Dermis microvascular lymphatic vessel endothelial cell (primary cell): ENCODE results near the gene AZU1. TPM values are rescaled to one million over a fixed set of nuclear protein-coding genes. Genes with fewer than 3 reads are reported as not detected.
"Not testable (repeated sequence)": the region's sequence is repeated elsewhere in the genome, so short reads cannot be mapped to it uniquely, and the experiment has no call there.

Experiments
- DNase-seq, 2 donors: peaks; one replicate each; pipeline versions ENCODE4 v3.0.0 to v3.0.0-alpha.2; 2010; ENCODE audit warnings: low read depth in 2 of 2
- total RNA-seq: library from RNA; depleted of rRNA; stranded (reverse); fragments of >200 nt; gene quantifications from 2 replicates; pipeline ENCODE4 v1.2.1, GENCODE V29; 2014

AZU1 gene
- total RNA-seq, 1 donor from 2014 or later = not detected

DNA sequence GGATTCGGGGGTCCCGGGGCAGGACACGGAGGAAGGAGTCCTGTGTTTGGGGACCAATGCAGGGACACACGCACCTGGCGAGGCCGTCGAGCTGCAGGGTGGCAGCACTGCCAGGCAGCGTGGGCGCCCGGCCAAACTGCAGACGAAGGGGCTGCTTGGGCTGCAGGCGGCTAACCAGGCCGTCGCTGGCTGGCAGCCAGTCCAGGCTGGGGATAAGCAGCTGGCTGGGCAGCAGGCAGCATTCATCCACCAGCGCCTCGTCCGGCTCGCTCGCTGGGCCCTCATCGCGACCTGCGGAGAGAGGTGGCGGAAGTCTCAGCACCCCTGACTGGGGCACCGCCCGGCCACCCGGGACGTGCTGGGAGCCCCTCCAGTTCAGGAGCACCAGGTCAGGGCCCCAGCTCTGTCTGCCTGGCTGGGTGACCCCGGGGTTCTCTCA lies 43.3 kb downstream of the AZU1 start:
- DNase-seq = no peak

DNA sequence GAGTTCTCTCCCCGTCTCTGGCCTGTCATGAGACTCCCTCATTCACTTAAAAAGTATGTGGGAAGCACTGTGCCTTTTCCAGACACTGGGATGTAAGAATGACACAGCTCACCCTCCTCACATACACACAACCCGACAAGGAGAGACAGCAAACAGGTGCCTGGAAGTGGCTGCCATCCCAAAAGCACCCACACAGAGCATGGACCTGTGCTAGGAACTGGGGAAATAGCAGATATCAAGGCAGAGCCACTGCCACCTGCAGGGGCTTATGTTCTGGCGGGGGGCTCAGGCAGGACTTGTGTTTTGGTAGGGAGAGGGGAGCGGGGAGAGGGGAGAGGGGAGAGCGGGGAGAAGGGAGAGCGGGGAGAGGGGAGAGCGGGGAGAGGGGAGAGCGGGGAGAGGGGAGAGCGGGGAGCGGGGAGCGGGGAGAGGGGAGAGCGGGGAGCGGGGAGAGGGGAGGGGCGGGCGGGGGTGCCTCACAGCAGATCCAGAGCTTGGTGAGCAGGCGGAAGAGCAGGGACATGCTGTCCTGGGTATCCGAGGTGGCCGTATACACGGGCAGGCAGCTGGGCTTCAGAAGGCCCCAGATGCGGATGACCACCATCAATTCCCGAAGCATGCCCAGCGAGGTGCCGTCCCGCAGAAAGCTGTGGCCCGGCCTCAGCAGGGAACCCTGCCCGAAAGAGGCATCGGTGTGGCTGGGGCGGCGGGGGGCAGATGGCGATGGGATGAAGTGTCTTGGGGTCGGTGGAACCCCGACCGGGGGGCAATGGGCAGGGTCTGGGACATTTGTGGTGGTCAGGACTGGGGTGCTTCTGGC lies 44.0 kb downstream of the AZU1 start:
- no peak for DNase-seq

DNA sequence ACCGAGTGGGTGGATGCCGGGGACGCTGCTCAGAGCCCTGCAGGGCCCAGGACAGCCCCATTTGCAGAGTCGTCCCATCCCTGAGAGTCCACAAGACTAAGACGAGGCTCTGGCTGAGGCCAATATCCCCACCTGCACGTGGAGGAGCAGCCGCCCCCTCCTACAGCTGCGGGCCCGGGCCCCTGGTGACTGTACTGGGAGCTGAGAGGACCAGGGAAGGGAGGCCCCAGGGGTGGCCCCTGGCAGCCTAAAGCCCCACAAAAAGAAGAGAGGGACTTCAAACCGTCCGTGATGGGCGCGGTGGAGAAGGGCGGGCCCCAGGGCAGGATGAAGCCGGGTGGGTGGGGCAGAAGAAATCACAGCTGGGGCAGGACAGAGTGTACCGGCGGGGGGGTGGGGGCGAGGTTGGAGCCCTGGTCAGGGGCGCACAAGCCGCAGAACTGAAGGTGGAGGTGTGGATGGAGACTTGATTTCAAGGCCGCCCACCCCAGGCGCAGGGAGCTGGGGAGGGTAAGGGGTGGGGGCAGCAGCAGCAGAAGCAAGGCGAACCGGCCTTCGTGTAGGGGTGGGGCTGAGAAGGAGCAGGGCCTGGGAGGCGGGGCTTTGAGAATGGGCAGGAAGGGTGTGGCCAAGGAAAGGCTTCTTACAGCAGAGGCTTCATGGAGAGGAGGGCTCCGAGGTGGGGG lies 44.8 kb downstream of the AZU1 start:
- peak in 1 of 2 donors; percentile 37 for DNase-seq

DNA sequence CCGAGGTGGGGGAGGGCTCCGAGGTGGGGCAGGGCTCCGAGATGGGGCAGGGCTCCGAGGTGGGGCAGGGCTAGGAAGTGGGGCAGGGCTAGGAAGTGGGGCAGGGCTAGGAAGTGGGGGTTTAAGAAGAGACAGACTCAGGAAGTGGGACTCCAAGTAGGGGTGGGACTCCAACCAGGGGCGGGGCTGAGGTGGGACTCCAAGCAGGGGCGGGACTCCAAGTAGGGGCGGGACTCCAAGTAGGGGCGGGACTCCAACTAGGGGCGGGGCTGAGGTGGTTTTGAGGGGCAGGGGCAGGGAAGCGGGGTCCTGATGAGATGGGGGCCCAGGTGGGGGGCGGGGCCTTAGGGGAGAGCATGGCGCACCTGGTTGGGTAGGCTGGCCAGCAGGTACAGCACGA lies 45.4 kb downstream of the AZU1 start:
- DNase-seq = peak in 1 of 2 donors; percentile 41

DNA sequence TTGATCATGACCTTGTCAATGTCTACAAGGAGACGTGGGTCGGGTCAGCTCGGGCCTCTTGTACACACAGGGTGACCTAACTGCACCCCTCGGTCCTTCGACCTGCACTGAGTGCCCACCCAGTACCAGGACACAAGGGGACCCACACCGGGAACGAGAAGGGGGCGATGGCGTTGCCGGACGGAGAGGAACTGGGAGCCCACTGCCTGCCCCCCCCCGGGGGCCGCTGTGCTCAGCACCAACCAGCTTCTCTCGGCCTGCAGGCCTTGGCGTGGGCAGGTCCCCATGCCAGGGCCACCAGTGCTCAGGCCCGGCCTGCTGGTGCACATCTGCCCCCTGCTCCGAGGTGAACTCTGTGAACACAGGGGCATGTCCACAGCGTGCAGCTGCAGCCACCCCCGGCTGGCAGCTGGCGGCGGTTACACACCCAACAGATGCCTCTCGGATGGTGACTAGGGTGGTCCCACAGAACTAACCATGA lies 46.0 kb downstream of the AZU1 start:
- no peak for DNase-seq

DNA sequence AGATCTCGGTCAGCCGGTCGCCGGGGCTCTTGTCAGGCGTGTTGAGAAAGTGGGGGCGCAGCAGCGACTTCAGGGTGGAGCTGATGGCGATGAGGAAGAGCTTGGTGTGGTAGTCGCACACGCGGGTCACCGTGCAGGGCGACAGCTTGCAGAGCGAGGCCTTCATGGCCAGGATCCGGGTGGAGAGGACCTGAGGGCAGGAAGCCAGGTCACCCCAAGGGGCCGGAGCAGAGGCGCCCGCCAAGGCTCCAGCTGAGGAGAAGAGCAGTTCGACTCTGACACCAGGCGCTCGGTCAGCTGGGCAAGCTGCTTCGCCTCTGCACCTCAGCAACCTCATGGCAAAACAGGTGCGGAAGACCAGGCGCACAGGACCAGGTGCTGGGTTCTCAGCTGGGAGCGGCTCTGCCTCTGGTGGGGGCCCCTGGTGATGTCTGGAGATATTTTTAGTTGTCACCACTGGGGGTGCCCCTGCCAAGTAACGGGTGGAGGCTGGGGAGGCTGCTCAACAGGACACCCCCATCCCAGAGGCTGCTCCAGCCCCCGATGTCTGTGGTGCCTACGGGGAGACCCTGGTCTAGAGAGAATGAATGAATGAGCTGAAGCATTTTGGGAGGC lies 47.7 kb downstream of the AZU1 start:
- DNase-seq = no peak

DNA sequence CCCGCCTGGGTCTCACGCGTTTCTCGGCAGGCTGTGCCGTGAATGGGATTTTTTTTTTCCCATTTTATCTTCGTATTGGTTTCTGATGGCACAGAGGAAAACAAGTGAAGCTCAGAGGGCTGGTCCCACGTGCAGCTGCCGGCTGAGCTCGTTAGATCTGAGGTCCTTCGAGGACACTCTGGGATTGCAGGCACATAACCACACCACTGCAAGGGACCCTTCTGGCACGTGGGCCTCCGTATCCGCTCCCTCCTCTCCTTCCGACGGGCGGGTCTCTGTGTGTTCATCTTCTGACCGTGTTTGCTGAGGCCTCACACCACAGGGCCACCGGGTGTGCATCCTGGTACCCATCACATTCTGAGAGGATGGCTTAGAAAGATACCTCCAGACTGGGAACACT lies 48.5 kb downstream of the AZU1 start:
- no peak for DNase-seq

DNA sequence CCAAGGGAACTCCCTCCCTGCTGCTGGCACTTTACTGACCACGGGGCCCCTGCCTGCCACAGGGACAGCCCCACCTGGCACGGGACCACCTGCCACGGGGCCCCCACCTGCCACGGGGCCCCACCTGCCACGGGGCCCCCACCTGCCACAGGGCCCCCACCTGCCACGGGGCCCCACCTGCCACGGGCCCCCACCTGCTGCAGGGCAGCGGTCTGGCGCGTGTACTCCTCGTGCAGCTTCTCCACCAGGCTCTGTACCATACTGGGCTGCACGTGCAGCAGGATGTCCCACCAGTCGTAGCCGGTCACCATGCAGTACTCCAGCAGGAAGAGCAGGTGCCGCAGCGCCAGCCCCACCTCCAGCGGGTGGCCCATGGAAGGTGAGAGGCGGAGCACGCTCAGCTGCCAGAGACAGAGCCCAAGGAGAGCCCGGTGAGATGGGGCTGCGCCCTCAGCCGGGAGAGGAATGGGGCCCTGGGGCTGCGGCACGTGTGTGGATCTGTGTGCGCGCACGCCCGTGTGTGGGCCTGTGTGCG lies 49.2 kb downstream of the AZU1 start:
- DNase-seq = no peak

DNA sequence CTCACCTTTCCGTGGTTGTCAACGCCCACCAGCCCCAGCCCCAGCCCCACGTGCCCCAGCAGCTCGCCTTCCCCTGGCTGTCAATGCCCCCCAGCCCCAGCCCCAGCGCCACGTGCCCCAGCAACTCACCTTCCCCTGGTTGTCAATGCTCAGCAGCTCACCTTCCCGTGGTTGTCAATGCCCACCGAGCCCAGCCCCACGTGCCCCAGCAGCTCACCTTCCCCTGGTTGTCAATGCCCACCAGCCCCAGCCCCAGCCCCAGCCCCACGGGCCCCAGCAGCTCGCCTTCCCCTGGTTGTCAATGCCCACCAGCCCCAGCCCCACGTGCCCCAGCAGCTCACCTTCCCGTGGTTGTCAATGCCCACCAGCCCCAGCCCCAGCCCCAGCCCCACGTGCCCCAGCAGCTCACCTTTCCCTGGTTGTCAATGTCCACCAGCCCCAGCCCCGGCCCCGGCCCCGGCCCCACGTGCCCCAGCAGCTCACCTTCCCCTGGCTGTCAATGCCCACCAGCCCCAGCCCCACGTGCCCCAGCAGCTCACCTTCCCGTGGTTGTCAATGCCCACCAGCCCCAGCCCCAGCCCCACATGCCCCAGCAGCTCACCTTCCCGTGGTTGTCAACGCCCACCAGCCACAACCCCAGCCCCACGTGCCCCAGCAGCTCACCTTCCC lies 50.5 kb downstream of the AZU1 start:
- DNase-seq = not testable (repeated sequence)

DNA sequence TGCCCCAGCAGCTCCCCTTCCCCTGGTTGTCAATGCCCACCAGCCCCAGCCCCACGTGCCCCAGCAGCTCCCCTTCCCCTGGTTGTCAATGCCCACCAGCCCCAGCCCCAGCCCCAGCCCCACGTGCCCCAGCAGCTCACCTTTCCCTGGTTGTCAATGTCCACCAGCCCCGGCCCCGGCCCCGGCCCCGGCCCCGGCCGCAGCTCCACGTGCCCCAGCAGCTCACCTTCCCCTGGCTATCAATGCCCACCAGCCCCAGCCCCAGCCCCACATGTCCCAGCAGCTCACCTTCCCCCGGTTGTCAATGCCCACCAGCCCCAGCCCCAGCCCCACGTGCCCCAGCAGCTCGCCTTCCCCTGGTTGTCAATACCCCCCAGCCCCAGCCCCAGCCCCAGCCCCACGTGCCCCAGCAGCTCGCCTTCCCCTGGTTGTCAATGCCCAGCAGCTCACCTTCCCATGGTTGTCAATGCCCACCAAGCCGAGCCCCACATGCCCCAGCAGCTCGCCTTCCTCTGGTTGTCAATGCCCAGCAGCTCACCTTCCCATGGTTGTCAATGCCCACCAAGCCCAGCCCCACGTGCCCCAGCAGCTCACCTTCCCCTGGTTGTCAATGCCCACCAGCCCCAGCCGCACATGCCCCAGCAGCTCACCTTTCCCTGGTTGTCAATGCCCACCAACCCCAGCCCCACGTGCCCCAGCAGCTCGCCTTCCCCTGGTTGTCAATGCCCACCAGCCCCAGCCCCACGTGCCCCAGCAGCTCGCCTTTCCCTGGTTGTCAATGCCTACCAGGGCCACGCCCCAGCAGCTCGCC lies 51.3 kb downstream of the AZU1 start:
- not testable (repeated sequence) for DNase-seq

DNA sequence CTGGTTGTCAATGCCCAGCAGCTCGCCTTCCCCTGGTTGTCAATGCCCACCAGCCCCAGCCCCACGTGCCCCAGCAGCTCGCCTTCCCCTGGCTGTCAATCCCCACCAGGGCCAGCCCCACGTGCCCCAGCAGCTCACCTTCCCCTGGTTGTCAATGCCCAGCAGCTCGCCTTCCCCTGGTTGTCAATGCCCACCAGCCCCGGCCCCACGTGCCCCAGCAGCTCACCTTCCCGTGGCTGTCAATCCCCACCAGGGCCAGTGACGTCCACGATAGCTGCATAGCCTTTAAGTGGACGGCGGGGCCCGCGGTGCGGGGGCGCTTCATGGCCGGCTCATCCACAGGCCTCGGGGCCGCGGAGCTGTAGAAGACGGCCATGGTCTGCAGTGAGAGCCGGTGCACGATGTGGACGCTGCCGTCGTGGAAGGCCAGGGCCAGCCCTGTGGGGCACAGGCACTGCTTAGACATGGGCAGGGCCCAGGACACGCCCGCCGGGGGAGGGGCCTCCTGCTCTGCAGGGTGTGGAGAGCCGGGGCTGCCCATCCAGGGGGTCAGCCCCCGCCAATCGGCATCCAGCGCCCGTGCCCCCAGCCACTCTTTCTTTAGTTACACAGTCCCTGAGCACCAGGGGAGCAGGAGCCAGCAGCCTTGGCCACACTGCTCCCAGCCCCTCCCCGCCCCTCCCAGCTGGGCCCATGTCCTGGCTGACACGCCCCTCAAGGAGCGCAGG lies 52.2 kb downstream of the AZU1 start:
- DNase-seq = no peak

Other genes starting within 250 kb of the AZU1 start
- gene HCN2, start 238.0 kb upstream of the AZU1 start, total RNA-seq = 0.39 and 0.76 TPM in 2 replicates
- gene POLRMT, start 194.3 kb upstream of the AZU1 start, total RNA-seq = 19.3 and 23.9 TPM in 2 replicates
- gene FGF22, start 188.0 kb upstream of the AZU1 start, total RNA-seq = not detected in 2 replicates
- 18.9 and 30.0 TPM in 2 replicates for gene RNF126, start 164.6 kb upstream of the AZU1 start, total RNA-seq
- 3.1 and 5.9 TPM in 2 replicates for gene FSTL3, start 151.4 kb upstream of the AZU1 start, total RNA-seq
- gene PRSS57, start 132.4 kb upstream of the AZU1 start, total RNA-seq = not detected in 2 replicates
- gene PALM, start 118.9 kb upstream of the AZU1 start, total RNA-seq = 35.3 and 54.0 TPM in 2 replicates
- gene MISP, start 76.7 kb upstream of the AZU1 start, total RNA-seq = not detected in 2 replicates
- gene PTBP1, start 30.4 kb upstream of the AZU1 start, total RNA-seq = 128 and 154 TPM in 2 replicates
- 0.38 and 0.39 TPM in 2 replicates for gene PLPPR3, start 5.9 kb upstream of the AZU1 start, total RNA-seq
- not detected in 2 replicates for gene PRTN3, start 13.2 kb downstream of the AZU1 start, total RNA-seq
- not detected in 2 replicates for gene ELANE, start 24.5 kb downstream of the AZU1 start, total RNA-seq
- gene CFD, start 31.8 kb downstream of the AZU1 start, total RNA-seq = 2.2 and 2.5 TPM in 2 replicates
- 20.2 and 30.7 TPM in 2 replicates for gene MED16, start 65.3 kb downstream of the AZU1 start, total RNA-seq
- gene RNU6-9, start 65.6 kb downstream of the AZU1 start, total RNA-seq = not detected in 2 replicates
- gene R3HDM4, start 85.4 kb downstream of the AZU1 start, total RNA-seq = 29.4 and 47.7 TPM in 2 replicates
- under 0.01 TPM in 1 of 2 replicates, not detected in the other for gene KISS1R, start 89.5 kb downstream of the AZU1 start, total RNA-seq
- 4.2 and 7.2 TPM in 2 replicates for gene ARID3A, start 98.2 kb downstream of the AZU1 start, total RNA-seq
- gene WDR18, start 156.5 kb downstream of the AZU1 start, total RNA-seq = 79.8 and 94.1 TPM in 2 replicates
- 0.25 and 0.26 TPM in 2 replicates for gene GRIN3B, start 172.6 kb downstream of the AZU1 start, total RNA-seq
- 31.8 and 60.1 TPM in 2 replicates for gene TMEM259, start 193.3 kb downstream of the AZU1 start, total RNA-seq
- not detected in 2 replicates for gene RNU6-2, start 193.7 kb downstream of the AZU1 start, total RNA-seq
- 92.6 and 93.6 TPM in 2 replicates for gene CNN2, start 198.8 kb downstream of the AZU1 start, total RNA-seq
- 3.7 and 4.6 TPM in 2 replicates for gene ABCA7, start 212.3 kb downstream of the AZU1 start, total RNA-seq
- 13.5 and 24.6 TPM in 2 replicates for gene ARHGAP45, start 239.3 kb downstream of the AZU1 start, total RNA-seq